Measurements from ENCODE around the gene SNRNP40. TPM values are rescaled to one million over a fixed set of nuclear protein-coding genes. Genes with fewer than 3 reads are reported as not detected.

The SNRNP40 gene
- total RNA-seq, 1 donor from 2014 or later, result 84.5 TPM

DNA sequence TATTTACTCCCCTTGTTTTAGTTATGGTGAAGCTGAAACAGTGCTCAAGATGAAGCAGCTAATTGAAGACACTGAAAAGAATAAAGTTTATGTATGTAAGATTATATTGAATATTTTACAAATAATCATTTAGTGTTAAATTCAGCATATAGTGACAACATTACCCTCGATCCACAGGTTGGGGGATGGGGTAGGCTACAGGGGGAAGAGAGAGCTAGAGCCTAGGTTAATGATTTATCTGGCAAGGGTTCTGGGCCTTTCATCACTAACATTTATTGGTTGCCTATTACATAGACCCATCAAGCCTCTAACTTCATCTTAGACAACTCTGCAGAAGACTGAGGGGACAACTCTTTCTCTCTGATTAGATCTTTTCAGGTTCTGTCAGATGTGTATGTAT lies 21.6 kb upstream of the SNRNP40 start:
- no peak overlapping the region for H3K4me3 ChIP-seq (ENCODE audit: low read length in 3 of 3)
- H3K27ac ChIP-seq (ENCODE audit: low read depth, low read length), result no peak overlapping the region
- no peaks in the 10 kb centered on the region for H3K9me3 ChIP-seq (ENCODE audit: control insufficient read depth in 3 of 3, low read length in 3 of 3)
- peaks cover 14 to 30% (median 18%) of the 10 kb centered on the region in 3 donors for H3K36me3 ChIP-seq (ENCODE audit: control insufficient read depth in 3 of 3, insufficient read depth in 3 of 3, low read length in 3 of 3)
- H3K27me3 ChIP-seq (ENCODE audit: control insufficient read depth in 3 of 3, insufficient read depth in 3 of 3, low read length in 3 of 3), result no peaks in the 10 kb centered on the region
- no peaks in the 10 kb centered on the region for H3K4me1 ChIP-seq (ENCODE audit: control insufficient read depth in 3 of 3, insufficient read depth in 3 of 3, low read length in 3 of 3)
- H3K9ac ChIP-seq (ENCODE audit: low read depth in 1 of 3, low read length in 3 of 3), result no peak overlapping the region

DNA sequence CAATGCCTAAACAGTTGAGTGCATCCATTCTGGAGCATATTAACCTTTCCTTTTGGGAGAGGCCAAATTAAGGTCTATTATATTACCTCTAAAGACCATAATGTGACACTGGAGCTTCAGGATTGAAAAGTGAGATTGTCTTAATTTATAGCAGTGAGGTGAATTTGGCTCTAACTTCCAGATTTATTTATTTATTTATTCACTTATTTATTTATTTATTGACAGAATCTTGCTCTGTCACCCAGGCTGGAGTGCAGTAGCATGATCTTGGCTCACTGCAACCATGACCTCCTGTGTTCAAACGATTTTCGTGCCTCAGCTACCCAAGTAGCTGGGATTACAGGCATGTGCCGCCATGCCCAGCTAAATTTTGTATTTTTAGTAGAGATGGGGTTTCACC lies 19.3 kb upstream of the SNRNP40 start:
- Histone ChIP-seq H3K4me3 (ENCODE audit: low read length in 3 of 3) (no peak overlapping the region), H3K9me3 (ENCODE audit: control insufficient read depth in 3 of 3, low read length in 3 of 3) (no peaks in the 10 kb centered on the region), H3K27me3 (ENCODE audit: control insufficient read depth in 3 of 3, insufficient read depth in 3 of 3, low read length in 3 of 3) (no peaks in the 10 kb centered on the region), H3K27ac (ENCODE audit: low read depth, low read length) (no peak overlapping the region), H3K4me1 (ENCODE audit: control insufficient read depth in 3 of 3, insufficient read depth in 3 of 3, low read length in 3 of 3) (no peaks in the 10 kb centered on the region), H3K9ac (ENCODE audit: low read depth in 1 of 3, low read length in 3 of 3) (no peak overlapping the region), H3K36me3 (ENCODE audit: control insufficient read depth in 3 of 3, insufficient read depth in 3 of 3, low read length in 3 of 3) (peaks cover 20 to 42% (median 29%) of the 10 kb centered on the region in 3 donors)

DNA sequence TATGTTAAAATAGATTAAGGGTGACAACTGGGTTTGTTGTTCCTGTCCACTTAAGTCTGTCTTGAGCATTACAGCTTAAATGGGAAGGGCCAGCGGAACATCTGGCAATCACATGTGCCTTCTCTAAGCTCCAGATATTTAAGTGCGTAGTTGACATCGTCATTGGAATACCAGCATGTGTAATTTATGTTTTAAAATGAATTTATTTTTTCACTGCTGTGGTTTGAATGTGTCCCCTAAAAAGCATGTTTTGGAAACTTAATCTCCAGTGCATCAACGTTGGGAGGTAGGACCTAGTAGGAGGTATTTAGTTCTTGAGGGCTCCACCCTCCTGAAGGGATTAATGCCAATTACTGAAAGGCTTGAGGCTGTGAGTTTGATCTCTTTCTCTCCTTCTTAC lies 13.6 kb upstream of the SNRNP40 start:
- no peak overlapping the region for H3K9ac ChIP-seq (ENCODE audit: low read depth in 1 of 3, low read length in 3 of 3)
- peaks cover 11 to 26% (median 23%) of the 10 kb centered on the region in 3 donors for H3K36me3 ChIP-seq (ENCODE audit: control insufficient read depth in 3 of 3, insufficient read depth in 3 of 3, low read length in 3 of 3)
- H3K9me3 ChIP-seq (ENCODE audit: control insufficient read depth in 3 of 3, low read length in 3 of 3), result no peaks in the 10 kb centered on the region
- H3K4me1 ChIP-seq (ENCODE audit: control insufficient read depth in 3 of 3, insufficient read depth in 3 of 3, low read length in 3 of 3), result no peaks in the 10 kb centered on the region
- no peak overlapping the region for H3K4me3 ChIP-seq (ENCODE audit: low read length in 3 of 3)
- H3K27me3 ChIP-seq (ENCODE audit: control insufficient read depth in 3 of 3, insufficient read depth in 3 of 3, low read length in 3 of 3), result no peaks in the 10 kb centered on the region
- no peak overlapping the region for H3K27ac ChIP-seq (ENCODE audit: low read depth, low read length)

DNA sequence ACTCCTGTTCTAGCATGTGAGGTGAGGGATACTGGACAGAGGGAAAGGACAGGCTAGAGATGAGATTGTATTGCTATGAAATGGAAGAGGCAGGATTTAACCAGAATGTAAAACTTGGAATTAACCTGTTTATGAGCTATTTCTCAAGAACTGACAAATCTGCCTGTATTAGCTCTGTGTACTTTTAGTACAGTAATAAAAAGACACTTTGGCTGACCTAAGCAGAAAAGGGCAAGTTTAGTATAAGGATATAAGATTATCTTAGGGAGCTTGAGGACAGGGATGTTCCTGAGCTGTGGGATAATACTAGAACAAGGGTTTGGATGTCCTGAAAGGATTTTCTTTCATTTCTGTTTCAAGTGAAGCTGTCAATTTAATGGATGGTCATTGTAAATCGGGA lies 11.4 kb upstream of the SNRNP40 start:
- Histone ChIP-seq H3K27me3 (ENCODE audit: control insufficient read depth in 3 of 3, insufficient read depth in 3 of 3, low read length in 3 of 3) (no peaks in the 10 kb centered on the region), H3K9me3 (ENCODE audit: control insufficient read depth in 3 of 3, low read length in 3 of 3) (no peaks in the 10 kb centered on the region), H3K9ac (ENCODE audit: low read depth in 1 of 3, low read length in 3 of 3) (no peak overlapping the region), H3K4me1 (ENCODE audit: control insufficient read depth in 3 of 3, insufficient read depth in 3 of 3, low read length in 3 of 3) (no peaks in the 10 kb centered on the region), H3K36me3 (ENCODE audit: control insufficient read depth in 3 of 3, insufficient read depth in 3 of 3, low read length in 3 of 3) (peaks cover 10 to 20% (median 17%) of the 10 kb centered on the region in 3 donors), H3K27ac (ENCODE audit: low read depth, low read length) (no peak overlapping the region), H3K4me3 (ENCODE audit: low read length in 3 of 3) (no peak overlapping the region)

DNA sequence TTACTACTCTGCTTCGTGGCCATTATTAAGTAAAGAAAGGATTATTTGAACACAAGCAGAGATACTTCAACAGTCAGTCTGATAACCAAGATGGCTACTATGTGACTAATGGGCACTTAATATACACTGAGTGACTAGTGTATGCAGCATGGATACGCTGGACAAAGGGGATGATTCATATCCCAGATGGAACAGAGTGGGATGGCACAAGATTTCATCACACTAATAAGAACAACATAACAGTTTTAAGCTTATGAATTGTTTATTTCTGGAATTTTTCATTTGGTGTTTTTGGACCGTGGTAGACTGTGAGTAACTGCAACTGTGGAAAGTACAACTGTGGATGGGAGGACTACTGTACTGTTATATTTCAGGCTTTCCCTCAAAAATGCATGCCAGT lies 9.7 kb upstream of the SNRNP40 start:
- Histone ChIP-seq H3K27ac (ENCODE audit: low read depth, low read length) (no peak overlapping the region), H3K36me3 (ENCODE audit: control insufficient read depth in 3 of 3, insufficient read depth in 3 of 3, low read length in 3 of 3) (peaks cover 5 to 10% (median 9%) of the 10 kb centered on the region in 3 donors), H3K4me1 (ENCODE audit: control insufficient read depth in 3 of 3, insufficient read depth in 3 of 3, low read length in 3 of 3) (no peaks in the 10 kb centered on the region), H3K9ac (ENCODE audit: low read depth in 1 of 3, low read length in 3 of 3) (no peak overlapping the region), H3K4me3 (ENCODE audit: low read length in 3 of 3) (no peak overlapping the region), H3K27me3 (ENCODE audit: control insufficient read depth in 3 of 3, insufficient read depth in 3 of 3, low read length in 3 of 3) (no peaks in the 10 kb centered on the region), H3K9me3 (ENCODE audit: control insufficient read depth in 3 of 3, low read length in 3 of 3) (no peaks in the 10 kb centered on the region)

DNA sequence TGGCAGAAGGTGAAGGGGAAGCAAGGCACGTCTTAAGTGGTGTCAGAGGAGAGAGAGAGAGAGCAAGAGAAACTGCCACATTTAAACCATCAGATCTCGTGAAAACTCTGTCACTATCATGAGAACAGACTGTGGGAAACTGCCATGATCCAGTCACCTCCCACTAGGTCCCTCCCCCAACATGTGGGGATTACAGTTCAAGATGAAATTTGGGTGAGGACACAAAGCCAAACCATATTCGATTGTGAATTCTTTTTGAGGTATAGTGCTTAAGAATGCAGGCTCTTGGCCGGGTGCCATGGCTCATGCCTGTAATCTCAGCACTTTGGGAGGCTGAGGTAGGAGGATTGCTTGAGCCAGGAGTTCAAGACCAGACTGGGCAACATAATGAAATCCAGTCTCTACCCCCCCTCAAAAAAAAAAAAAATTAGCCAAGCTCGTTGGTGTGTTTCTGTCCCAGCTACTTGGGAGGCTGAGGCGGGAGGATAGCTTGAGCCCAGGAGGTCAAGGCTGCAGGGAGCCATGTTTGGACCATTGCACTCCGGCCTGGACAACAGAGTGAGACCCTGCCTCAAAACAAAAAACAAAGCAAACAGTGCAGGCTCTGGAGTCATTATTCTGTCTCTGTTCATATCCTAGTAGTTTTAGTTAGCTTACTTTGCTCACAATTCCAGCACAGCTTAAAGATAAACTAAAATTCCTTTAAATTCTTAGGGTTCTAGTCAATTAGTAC lies 6.3 kb upstream of the SNRNP40 start:
- Histone ChIP-seq H3K4me3 (ENCODE audit: low read length in 3 of 3) (no peak overlapping the region), H3K9me3 (ENCODE audit: control insufficient read depth in 3 of 3, low read length in 3 of 3) (no peaks in the 10 kb centered on the region), H3K4me1 (ENCODE audit: control insufficient read depth in 3 of 3, insufficient read depth in 3 of 3, low read length in 3 of 3) (peaks cover 15 to 22% (median 20%) of the 10 kb centered on the region in 3 donors), H3K36me3 (ENCODE audit: control insufficient read depth in 3 of 3, insufficient read depth in 3 of 3, low read length in 3 of 3) (peaks cover 0 to 2% (median 0%) of the 10 kb centered on the region in 3 donors), H3K27ac (ENCODE audit: low read depth, low read length) (no peak overlapping the region), H3K27me3 (ENCODE audit: control insufficient read depth in 3 of 3, insufficient read depth in 3 of 3, low read length in 3 of 3) (no peaks in the 10 kb centered on the region), H3K9ac (ENCODE audit: low read depth in 1 of 3, low read length in 3 of 3) (no peak overlapping the region)

DNA sequence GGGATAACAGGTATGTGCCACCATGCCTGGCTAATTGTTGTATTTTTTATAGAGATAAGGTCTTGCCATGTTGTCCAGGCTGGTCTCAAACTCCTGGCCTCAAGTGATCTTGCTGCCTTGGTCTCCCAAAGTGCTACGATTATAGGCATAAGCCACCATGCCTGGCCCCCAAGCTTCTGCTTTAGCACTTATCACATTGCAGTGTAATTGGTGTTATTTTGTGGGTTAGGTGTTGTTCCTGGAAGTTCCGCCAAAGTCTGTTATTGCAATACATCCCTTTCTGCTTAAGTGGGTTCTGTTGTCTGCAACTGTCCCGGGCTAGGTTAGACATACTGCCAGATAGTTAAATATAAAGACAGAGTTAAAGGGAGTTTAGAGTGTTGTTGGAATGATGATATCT lies 3.6 kb upstream of the SNRNP40 start:
- Histone ChIP-seq H3K9ac (ENCODE audit: low read depth in 1 of 3, low read length in 3 of 3) (no peak overlapping the region), H3K36me3 (ENCODE audit: control insufficient read depth in 3 of 3, insufficient read depth in 3 of 3, low read length in 3 of 3) (peaks cover 0 to 2% (median 0%) of the 10 kb centered on the region in 3 donors), H3K4me1 (ENCODE audit: control insufficient read depth in 3 of 3, insufficient read depth in 3 of 3, low read length in 3 of 3) (peaks cover 25 to 36% (median 35%) of the 10 kb centered on the region in 3 donors), H3K4me3 (ENCODE audit: low read length in 3 of 3) (no peak overlapping the region), H3K27me3 (ENCODE audit: control insufficient read depth in 3 of 3, insufficient read depth in 3 of 3, low read length in 3 of 3) (no peaks in the 10 kb centered on the region), H3K9me3 (ENCODE audit: control insufficient read depth in 3 of 3, low read length in 3 of 3) (no peaks in the 10 kb centered on the region), H3K27ac (ENCODE audit: low read depth, low read length) (no peak overlapping the region)

DNA sequence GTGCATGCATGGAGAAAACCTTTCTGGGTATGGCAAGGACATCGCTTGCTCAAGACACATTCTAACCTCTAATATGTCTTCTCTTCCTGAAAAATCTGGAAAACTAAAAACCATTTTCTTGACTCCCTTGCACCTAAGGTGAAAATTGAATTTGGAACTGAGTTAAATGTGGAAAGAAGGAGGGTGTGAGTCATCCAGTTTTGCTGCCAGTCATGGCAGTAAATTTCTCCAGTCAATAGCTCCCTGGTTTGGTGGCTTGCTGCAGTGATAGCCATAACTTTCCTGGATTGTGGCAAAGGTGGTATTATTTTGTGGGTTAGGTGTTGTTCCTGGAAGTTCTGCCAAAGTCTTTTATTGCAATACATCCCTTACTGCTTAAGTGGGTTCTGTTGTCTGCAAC lies 2.8 kb upstream of the SNRNP40 start:
- Histone ChIP-seq H3K36me3 (ENCODE audit: control insufficient read depth in 3 of 3, insufficient read depth in 3 of 3, low read length in 3 of 3) (peaks cover 0 to 5% (median 0%) of the 10 kb centered on the region in 3 donors), H3K4me1 (ENCODE audit: control insufficient read depth in 3 of 3, insufficient read depth in 3 of 3, low read length in 3 of 3) (peaks cover 29 to 40% (median 36%) of the 10 kb centered on the region in 3 donors), H3K9me3 (ENCODE audit: control insufficient read depth in 3 of 3, low read length in 3 of 3) (no peaks in the 10 kb centered on the region), H3K9ac (ENCODE audit: low read depth in 1 of 3, low read length in 3 of 3) (peak overlapping the region in 1 of 3 donors; percentile 22), H3K4me3 (ENCODE audit: low read length in 3 of 3) (no peak overlapping the region), H3K27ac (ENCODE audit: low read depth, low read length) (no peak overlapping the region), H3K27me3 (ENCODE audit: control insufficient read depth in 3 of 3, insufficient read depth in 3 of 3, low read length in 3 of 3) (no peaks in the 10 kb centered on the region)

DNA sequence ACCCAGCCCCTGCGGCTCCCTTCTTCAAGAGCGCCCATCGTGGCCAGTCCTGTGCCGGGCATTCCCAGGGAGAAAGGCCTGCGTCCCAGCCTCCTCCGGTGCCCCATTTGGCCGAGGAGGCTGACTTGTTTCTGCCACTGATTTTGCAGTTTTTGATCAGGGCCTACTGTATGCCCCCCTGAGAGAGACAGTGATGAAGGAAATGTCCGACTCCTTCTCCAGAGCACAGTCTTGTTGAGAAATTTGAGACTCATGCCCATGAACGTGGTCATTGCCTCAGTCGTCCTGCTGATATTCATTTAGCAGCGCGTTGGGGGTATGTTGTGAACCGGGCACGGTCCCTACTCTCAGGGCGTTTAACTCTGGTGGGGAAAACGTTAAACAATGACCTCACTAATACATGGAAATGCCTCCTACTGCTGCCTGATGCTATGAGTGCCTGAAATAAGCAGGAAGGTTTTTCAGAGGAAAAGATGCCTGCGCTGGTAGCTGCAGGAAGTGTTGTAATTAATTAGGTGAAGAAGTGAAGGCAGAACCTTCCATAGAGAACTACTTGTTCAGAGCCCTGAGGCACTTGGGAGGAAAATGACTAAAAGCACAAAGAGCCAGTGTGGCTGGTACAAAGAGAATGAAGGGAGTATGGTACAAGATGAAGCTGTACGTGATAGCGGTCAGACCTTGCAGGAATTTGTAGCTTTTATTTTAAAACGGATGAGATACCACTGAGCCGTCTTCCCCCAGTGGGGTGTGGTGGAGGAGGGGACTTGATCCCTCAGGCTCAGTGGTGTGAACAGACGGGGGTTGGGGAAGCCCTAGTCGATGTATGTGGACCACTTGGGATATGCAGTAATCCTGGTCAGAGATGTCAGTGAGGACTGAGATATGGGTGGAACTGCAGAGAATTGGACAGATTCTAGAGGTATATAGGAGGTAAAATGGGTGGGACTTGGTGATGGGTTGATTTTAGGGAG lies 974 bp upstream of the SNRNP40 start:
- Histone ChIP-seq H3K27ac (ENCODE audit: low read depth, low read length) (peak overlapping the region; percentile 89), H3K4me1 (ENCODE audit: control insufficient read depth in 3 of 3, insufficient read depth in 3 of 3, low read length in 3 of 3) (peaks cover 29 to 40% (median 36%) of the 10 kb centered on the region in 3 donors), H3K9ac (ENCODE audit: low read depth in 1 of 3, low read length in 3 of 3) (peak overlapping the region; percentile 93 to 98 (median 98)), H3K4me3 (ENCODE audit: low read length in 3 of 3) (peak overlapping the region; percentile 89 to 99 (median 99)), H3K36me3 (ENCODE audit: control insufficient read depth in 3 of 3, insufficient read depth in 3 of 3, low read length in 3 of 3) (peaks cover 7 to 12% (median 12%) of the 10 kb centered on the region in 3 donors), H3K27me3 (ENCODE audit: control insufficient read depth in 3 of 3, insufficient read depth in 3 of 3, low read length in 3 of 3) (no peaks in the 10 kb centered on the region), H3K9me3 (ENCODE audit: control insufficient read depth in 3 of 3, low read length in 3 of 3) (no peaks in the 10 kb centered on the region)
